ENCODE measurements around the gene SORBS1. TPM values are rescaled to one million over a fixed set of nuclear protein-coding genes. Genes with fewer than 3 reads are reported as not detected.

Gene SORBS1
- polyA plus RNA-seq, 1 donor from 2014 or later, result 39.5 TPM

- Histone ChIP-seq H4K20me1 (ENCODE audit: insufficient read depth) (no peaks in the 10 kb centered on the region), H3K36me3 (ENCODE audit: insufficient read depth, low read length) (no peaks in the 10 kb centered on the region), H3K9ac (ENCODE audit: low read length) (no peak overlapping the region), H3K4me2 (ENCODE audit: low read length) (no peak overlapping the region), H3K4me3 (ENCODE audit: low read length) (no peak overlapping the region), H3K9me2 (ENCODE audit: insufficient read depth, low read length) (no peaks in the 10 kb centered on the region), H3K27ac (ENCODE audit: low read length) (no peak overlapping the region), H3F3A (ENCODE audit: insufficient read depth, low read length, poor library complexity, severe bottlenecking) (no peaks in the 10 kb centered on the region), H2AFZ (ENCODE audit: low read depth, low read length) (no peak overlapping the region), H3K9me3 (ENCODE audit: low read length) (no peaks in the 10 kb centered on the region), H3K79me2 (replicated peaks; ENCODE audit: insufficient read depth, low read length) (no peaks in the 10 kb centered on the region), H3K27me3 (ENCODE audit: insufficient read depth, low read depth, low read length) (no peaks in the 10 kb centered on the region)
- no peak for TF ChIP-seq CTCF (IDR thresholded peaks at IDR 0.05; ENCODE audit: poor library complexity, severe bottlenecking)
- TF ChIP-seq EZH2 (IDR thresholded peaks at IDR 0.05; ENCODE audit: borderline replicate concordance, insufficient read depth, low read length, poor library complexity, severe bottlenecking), result no peak
- no peak for TF ChIP-seq TAF1 (IDR thresholded peaks at IDR 0.05; ENCODE audit: low read depth)
Measured at GRCh38 chr10:95461611-95462010, 99.6 kb downstream of the SORBS1 start.

GRCh38 chr10:95459446-95460045, 101.6 kb downstream of the SORBS1 start:
- H3K79me2 ChIP-seq (replicated peaks; ENCODE audit: insufficient read depth, low read length), result no peaks in the 10 kb centered on the region
- H3F3A ChIP-seq (ENCODE audit: insufficient read depth, low read length, poor library complexity, severe bottlenecking), result no peaks in the 10 kb centered on the region
- H3K9me2 ChIP-seq (ENCODE audit: insufficient read depth, low read length), result no peaks in the 10 kb centered on the region
- H2AFZ ChIP-seq (ENCODE audit: low read depth, low read length), result no peak overlapping the region
- no peak overlapping the region for H3K27ac ChIP-seq (ENCODE audit: low read length)
- no peaks in the 10 kb centered on the region for H4K20me1 ChIP-seq (ENCODE audit: insufficient read depth)
- H3K9ac ChIP-seq (ENCODE audit: low read length), result no peak overlapping the region
- H3K4me3 ChIP-seq (ENCODE audit: low read length), result no peak overlapping the region
- no peaks in the 10 kb centered on the region for H3K36me3 ChIP-seq (ENCODE audit: insufficient read depth, low read length)
- H3K9me3 ChIP-seq (ENCODE audit: low read length), result no peaks in the 10 kb centered on the region
- no peak for TF ChIP-seq EP300 (conservative IDR thresholded peaks at IDR 0.05; ENCODE audit: poor library complexity, severe bottlenecking)
- no peak for TF ChIP-seq SMC3 (conservative IDR thresholded peaks at IDR 0.05; ENCODE audit: poor library complexity)
- no peak for TF ChIP-seq TAF1 (IDR thresholded peaks at IDR 0.05; ENCODE audit: low read depth)
- no peak for TF ChIP-seq CTCF (IDR thresholded peaks at IDR 0.05; ENCODE audit: poor library complexity, severe bottlenecking)
- TF ChIP-seq RAD21 (conservative IDR thresholded peaks at IDR 0.05), result no peak
- no peak for TF ChIP-seq REST (IDR thresholded peaks at IDR 0.05; ENCODE audit: borderline replicate concordance)
- no peak for TF ChIP-seq EZH2 (IDR thresholded peaks at IDR 0.05; ENCODE audit: borderline replicate concordance, insufficient read depth, low read length, poor library complexity, severe bottlenecking)
- TF ChIP-seq POLR2AphosphoS5 (IDR thresholded peaks at IDR 0.05), result no peak
- TF ChIP-seq MXI1 (conservative IDR thresholded peaks at IDR 0.05; ENCODE audit: poor library complexity, severe bottlenecking), result no peak
- no peaks in the 10 kb centered on the region for H3K27me3 ChIP-seq (ENCODE audit: insufficient read depth, low read depth, low read length)
- no peak overlapping the region for H3K4me2 ChIP-seq (ENCODE audit: low read length)

Data from neural cell (in vitro differentiated cells).